Measurements from ENCODE around the gene ZBTB7C. TPM values are rescaled to one million over a fixed set of nuclear protein-coding genes. Genes with fewer than 3 reads are reported as not detected.

Gene ZBTB7C
- total RNA-seq, 1 donor from 2014 or later: under 0.01 TPM

DNA sequence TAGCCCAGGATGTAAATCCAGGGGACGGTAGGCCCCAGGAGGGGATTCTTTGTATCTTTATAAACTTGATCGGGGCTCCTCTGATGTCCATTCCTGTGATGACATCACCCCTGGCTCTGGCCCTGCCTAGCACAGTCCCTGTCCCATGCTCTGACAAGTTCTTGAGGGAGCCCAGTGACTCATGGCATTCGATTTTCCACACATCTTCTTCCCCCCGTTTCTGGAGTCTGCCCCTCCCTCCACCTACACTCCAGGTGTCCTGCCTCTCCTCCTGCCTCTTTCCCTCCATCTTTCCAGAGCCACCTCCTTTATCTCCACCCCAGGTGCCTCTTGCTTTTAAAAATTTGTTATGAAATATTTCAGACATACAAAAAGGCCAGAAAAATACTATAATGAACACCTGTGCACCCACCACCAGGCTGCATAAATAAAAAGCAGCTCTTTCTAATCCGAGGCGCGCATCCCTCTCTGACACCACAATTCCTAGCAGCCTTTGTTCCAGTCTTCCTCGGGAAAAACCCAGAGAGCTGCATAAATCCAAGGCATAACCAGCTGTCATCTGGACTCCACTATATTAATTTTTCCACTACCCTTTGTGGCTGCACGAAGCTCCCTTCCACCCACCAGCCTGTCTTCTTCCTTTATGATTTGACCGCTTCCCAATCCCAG is 207.7 kb downstream of the ZBTB7C start:
- H3K36me3 ChIP-seq (ENCODE audit: control insufficient read depth, insufficient read depth, low read length): no peaks in the 10 kb centered on the region
- TF ChIP-seq, protein P1, sequence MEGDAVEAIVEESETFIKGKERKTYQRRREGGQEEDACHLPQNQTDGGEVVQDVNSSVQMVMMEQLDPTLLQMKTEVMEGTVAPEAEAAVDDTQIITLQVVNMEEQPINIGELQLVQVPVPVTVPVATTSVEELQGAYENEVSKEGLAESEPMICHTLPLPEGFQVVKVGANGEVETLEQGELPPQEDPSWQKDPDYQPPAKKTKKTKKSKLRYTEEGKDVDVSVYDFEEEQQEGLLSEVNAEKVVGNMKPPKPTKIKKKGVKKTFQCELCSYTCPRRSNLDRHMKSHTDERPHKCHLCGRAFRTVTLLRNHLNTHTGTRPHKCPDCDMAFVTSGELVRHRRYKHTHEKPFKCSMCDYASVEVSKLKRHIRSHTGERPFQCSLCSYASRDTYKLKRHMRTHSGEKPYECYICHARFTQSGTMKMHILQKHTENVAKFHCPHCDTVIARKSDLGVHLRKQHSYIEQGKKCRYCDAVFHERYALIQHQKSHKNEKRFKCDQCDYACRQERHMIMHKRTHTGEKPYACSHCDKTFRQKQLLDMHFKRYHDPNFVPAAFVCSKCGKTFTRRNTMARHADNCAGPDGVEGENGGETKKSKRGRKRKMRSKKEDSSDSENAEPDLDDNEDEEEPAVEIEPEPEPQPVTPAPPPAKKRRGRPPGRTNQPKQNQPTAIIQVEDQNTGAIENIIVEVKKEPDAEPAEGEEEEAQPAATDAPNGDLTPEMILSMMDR (IDR thresholded peaks at IDR 0.05; ENCODE audit: insufficient read depth, low read length, severe bottlenecking): no peak
- FAIRE-seq (no peak), DNase-seq (ENCODE audit: low read depth) (peak; percentile 67)
- H3K4me3 ChIP-seq (ENCODE audit: low read depth, low read length): no peak overlapping the region
- no peaks in the 10 kb centered on the region for H3K27me3 ChIP-seq (ENCODE audit: control insufficient read depth, insufficient read depth, low read length)

DNA sequence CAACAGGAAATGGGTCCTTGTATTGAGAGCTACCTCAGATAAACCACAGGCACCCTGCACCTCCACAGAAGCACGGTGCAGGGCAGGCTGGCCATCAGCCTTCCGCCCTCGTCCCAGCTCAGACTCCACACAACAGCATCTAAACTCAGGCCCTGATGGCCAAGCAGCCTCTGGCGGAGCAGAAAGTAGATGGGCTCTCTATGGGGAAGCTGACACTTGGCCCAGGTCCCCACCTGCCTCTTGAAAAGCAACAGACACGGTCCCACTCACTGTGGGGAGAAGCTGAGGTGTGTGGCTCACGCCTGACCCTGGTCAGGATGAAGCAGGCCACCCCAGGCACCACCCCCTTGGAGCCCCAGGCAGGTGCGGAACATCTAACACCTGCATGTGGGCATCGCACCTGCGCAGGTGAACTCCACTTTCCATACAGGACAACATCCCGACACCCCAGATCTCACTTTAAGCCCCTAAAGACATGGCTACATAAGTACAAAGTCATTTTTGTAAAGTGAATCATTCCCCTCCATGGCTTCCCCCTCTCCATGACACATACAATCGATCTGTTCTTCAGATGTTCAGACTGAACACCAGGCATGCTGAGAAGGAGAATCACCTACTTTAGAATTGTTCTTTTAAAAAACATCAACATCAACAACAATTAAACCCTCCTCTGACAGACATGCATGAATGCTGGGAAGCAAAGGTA is 208.4 kb downstream of the ZBTB7C start:
- TF ChIP-seq, protein P1 (IDR thresholded peaks at IDR 0.05; ENCODE audit: insufficient read depth, low read length, severe bottlenecking): no peak
- FAIRE-seq: no peak
- Histone ChIP-seq H3K4me3 (ENCODE audit: low read depth, low read length) (no peak overlapping the region), H3K27me3 (ENCODE audit: control insufficient read depth, insufficient read depth, low read length) (no peaks in the 10 kb centered on the region), H3K36me3 (ENCODE audit: control insufficient read depth, insufficient read depth, low read length) (no peaks in the 10 kb centered on the region)
- DNase-seq (ENCODE audit: low read depth): peak; percentile 58

DNA sequence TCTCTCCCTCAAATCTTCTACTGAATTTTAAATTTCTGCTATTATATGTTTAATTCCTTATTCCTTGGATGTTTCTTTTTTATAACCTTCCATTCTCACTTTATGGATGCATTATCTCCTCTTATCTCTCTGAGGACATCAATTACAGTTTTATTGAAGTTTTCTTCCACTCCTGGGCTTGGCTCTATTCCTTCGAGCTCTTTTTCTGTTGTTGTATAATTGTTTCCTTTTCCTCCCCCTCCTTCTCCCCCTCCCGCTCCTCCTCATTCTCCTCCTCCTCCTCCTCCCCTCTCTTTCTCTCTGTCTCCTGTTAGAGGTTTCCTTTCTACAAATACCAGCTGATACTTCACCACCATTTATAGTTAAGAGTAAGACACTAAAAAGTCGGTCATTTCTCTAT is 209.8 kb downstream of the ZBTB7C start:
- Histone ChIP-seq H3K36me3 (ENCODE audit: control insufficient read depth, insufficient read depth, low read length) (no peaks in the 10 kb centered on the region), H3K4me3 (ENCODE audit: low read depth, low read length) (no peak overlapping the region), H3K27me3 (ENCODE audit: control insufficient read depth, insufficient read depth, low read length) (no peaks in the 10 kb centered on the region)
- no peak for DNase-seq (ENCODE audit: low read depth)
- TF ChIP-seq, protein P1 (IDR thresholded peaks at IDR 0.05; ENCODE audit: insufficient read depth, low read length, severe bottlenecking): no peak
- FAIRE-seq: no peak

DNA sequence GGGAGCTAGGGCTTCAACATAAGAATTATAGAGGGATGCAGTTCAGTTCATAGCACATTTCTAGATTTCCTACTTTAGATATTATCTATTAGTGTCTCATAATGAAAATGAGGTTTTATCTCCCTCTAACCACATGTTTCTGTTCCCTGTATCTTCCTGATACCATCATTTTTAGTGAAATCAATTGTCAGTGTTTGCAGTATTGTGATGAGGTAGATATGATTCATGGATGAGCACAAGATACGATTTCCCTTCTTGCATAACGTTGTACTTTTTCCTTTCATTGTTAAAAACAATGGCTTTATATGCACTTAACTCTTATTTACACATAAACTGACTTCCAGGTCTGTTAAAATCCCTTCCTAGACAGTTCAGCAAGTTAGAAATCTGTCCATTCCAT is 211.4 kb downstream of the ZBTB7C start:
- Histone ChIP-seq H3K36me3 (ENCODE audit: control insufficient read depth, insufficient read depth, low read length) (no peaks in the 10 kb centered on the region), H3K27me3 (ENCODE audit: control insufficient read depth, insufficient read depth, low read length) (no peaks in the 10 kb centered on the region), H3K4me3 (ENCODE audit: low read depth, low read length) (no peak overlapping the region)
- DNase-seq (ENCODE audit: low read depth) (peak; percentile 89), FAIRE-seq (no peak)
- TF ChIP-seq, protein P1 (IDR thresholded peaks at IDR 0.05; ENCODE audit: insufficient read depth, low read length, severe bottlenecking): no peak

DNA sequence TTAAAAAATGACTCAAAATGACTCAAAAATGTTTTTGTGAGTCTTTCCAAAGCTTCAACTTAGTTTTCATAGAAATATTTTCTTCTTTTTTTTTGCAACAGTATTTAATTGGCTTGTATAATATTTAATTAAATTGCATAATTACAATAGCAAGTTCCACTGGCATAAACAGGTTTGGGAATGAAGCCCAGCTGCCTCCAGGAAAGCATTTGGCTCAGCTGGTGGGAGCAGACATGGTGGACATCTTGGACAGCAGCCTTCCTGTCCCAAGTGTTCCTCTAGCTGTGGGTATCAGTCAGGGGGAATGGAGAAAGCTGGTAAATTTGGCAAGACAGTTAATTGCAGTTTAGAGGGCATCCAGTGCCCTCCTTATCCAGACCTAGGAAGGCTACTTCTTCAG is 213.4 kb downstream of the ZBTB7C start:
- Histone ChIP-seq H3K4me3 (ENCODE audit: low read depth, low read length) (no peak overlapping the region), H3K36me3 (ENCODE audit: control insufficient read depth, insufficient read depth, low read length) (no peaks in the 10 kb centered on the region), H3K27me3 (ENCODE audit: control insufficient read depth, insufficient read depth, low read length) (no peaks in the 10 kb centered on the region)
- TF ChIP-seq, protein P1 (IDR thresholded peaks at IDR 0.05; ENCODE audit: insufficient read depth, low read length, severe bottlenecking): no peak
- DNase-seq (ENCODE audit: low read depth) (peak; percentile 6), FAIRE-seq (no peak)

All from bronchial epithelial cell (primary cell).